K562 (cell line): Measurements from ENCODE around the gene KNOP1. TPM values are rescaled to one million over a fixed set of nuclear protein-coding genes. Genes with fewer than 3 reads are reported as not detected.
A peak's percentile ranks its signal among the peaks of the same experiment; 100 is the strongest.

Experiments used
- ASH1L ChIP-seq: fragments of 450-650 bp; IDR thresholded peaks from 2 replicates; pipeline ENCODE4 v1.6.1; 2018; ENCODE audit warnings: borderline replicate concordance, mild to moderate bottlenecking, low read depth; ENCODE audit not compliant: partially characterized antibody
- CBX1 ChIP-seq: sonication (generic); IDR thresholded peaks from 2 replicates; pipeline ENCODE4 v1.6.1; 2016; ENCODE audit warnings: antibody characterized with exemption, low read depth, mild to moderate bottlenecking
- CSDE1 ChIP-seq, 2 experiments: fragments of 450-650 bp; IDR thresholded peaks; 2 replicates each; pipeline ENCODE4 v1.6.1; 2016; ENCODE audit warnings: mild to moderate bottlenecking in 1 of 2
- EP400 ChIP-seq: fragments of 450-650 bp; IDR thresholded peaks from 2 replicates; pipeline ENCODE4 v1.6.1; 2017; ENCODE audit warnings: antibody characterized with exemption, mild to moderate bottlenecking, moderate library complexity
- MAFF ChIP-seq: IDR thresholded peaks from 2 replicates; pipeline ENCODE4 v1.6.1; 2012; ENCODE audit warnings: low read length, improper control_type of control experiment
- MCM7 ChIP-seq, 2 experiments: fragments of 450-650 bp; IDR thresholded peaks; 2 replicates each; pipeline ENCODE4 v1.6.1; 2016 to 2018
- NFE2 ChIP-seq: IDR thresholded peaks from 2 replicates; pipeline ENCODE4 v1.6.1; 2014; ENCODE audit warnings: antibody characterized with exemption, low read depth
- SMAD4 ChIP-seq: fragments of 250-450 bp; sonication (Bioruptor Pico); conservative IDR thresholded peaks from 2 replicates; pipeline ENCODE4 v1.8.0; 2021; ENCODE audit warnings: inconsistent platforms, mild to moderate bottlenecking, moderate library complexity
- VEZF1 ChIP-seq: fragments of 200-800 bp; sonication (Bioruptor generic); IDR thresholded peaks from 2 replicates; pipeline ENCODE4 v1.6.1; 2017; ENCODE audit warnings: missing genetic modification characterization, missing compliant biosample characterization
- ZBTB33 ChIP-seq: sonication (generic); formaldehyde crosslinking; IDR thresholded peaks from 2 replicates; pipeline ENCODE4 v1.8.1; 2023; ENCODE audit warnings: mild to moderate bottlenecking, missing genetic modification reagents
- ZKSCAN8 ChIP-seq: fragments of 200-800 bp; sonication (Bioruptor generic); IDR thresholded peaks from 2 replicates; pipeline ENCODE4 v1.6.1; 2016; ENCODE audit warnings: missing genetic modification characterization, missing compliant biosample characterization
- ZNF140 ChIP-seq: fragments of 250-450 bp; sonication (Bioruptor Pico); IDR thresholded peaks from 2 replicates; pipeline ENCODE4 v1.8.0; 2021; ENCODE audit warnings: moderate library complexity, mild to moderate bottlenecking, inconsistent platforms
- ZNF24 ChIP-seq: fragments of 450-650 bp; IDR thresholded peaks from 2 replicates; pipeline ENCODE4 v1.6.1; 2016
- ZNF318 ChIP-seq, 2 experiments: fragments of 450-650 bp; IDR thresholded peaks; 2 replicates each; pipeline ENCODE4 v1.6.1; 2016; ENCODE audit warnings: mild to moderate bottlenecking in 2 of 2, borderline replicate concordance in 1 of 2, low read depth in 1 of 2, moderate library complexity in 1 of 2
- ZNF57 ChIP-seq: fragments of 450-650 bp; formaldehyde crosslinking; IDR thresholded peaks from 2 replicates; pipeline ENCODE4 v1.4.0; 2020; ENCODE audit warnings: mild to moderate bottlenecking, moderate library complexity
- ZNF778 ChIP-seq: fragments of 450-650 bp; formaldehyde crosslinking; IDR thresholded peaks from 2 replicates; pipeline ENCODE4 v1.4.0; 2020; ENCODE audit warnings: mild to moderate bottlenecking, moderate library complexity
- ZNF780A ChIP-seq: fragments of 250-450 bp; sonication (Bioruptor Pico); IDR thresholded peaks from 2 replicates; pipeline ENCODE4 v1.5.0; 2021; ENCODE audit warnings: mild to moderate bottlenecking
- polyA plus RNA-seq, 8 experiments: library from polyadenylated mRNA; depleted of rRNA in 4 of 8; stranded (reverse) in 5 of 8; unstranded in 3 of 8; fragments of >200 nt; fragmentation: Nextera tagmentation in 2 of 8; fragmentation: Illumina TruSeq in 1 of 8; extraction: Ambion mirVana in 2 of 8; extraction: Trizol in 1 of 8; gene quantifications; 2 replicates each; pipeline versions ENCODE4 v1.2.1 to v1.2.3, GENCODE V29; 2011 to 2014; ENCODE audit warnings: inconsistent platforms in 1 of 8, missing spikeins in 1 of 8
- total RNA-seq, 7 experiments: library from RNA; depleted of rRNA in 6 of 7; stranded (reverse); fragments of >200 nt in 6 of 7; fragmentation: Illumina TruSeq in 2 of 7; extraction: Trizol in 2 of 7; gene quantifications; 2 replicates each; pipeline versions ENCODE4 v1.2.1 to v1.2.3, GENCODE V29; 2011 to 2021; ENCODE audit warnings: low replicate concordance in 1 of 7

The KNOP1 gene
- total and polyA plus RNA-seq, 9 of the 15 experiments (the other 6 are each of a cell fraction or from before 2014, with no cell fraction given) = 22.4 to 57.6 (median 39.3) TPM

- TF ChIP-seq ZNF318 (IDR thresholded peaks at IDR 0.05; ENCODE audit: borderline replicate concordance in 1 of 2, low read depth in 1 of 2) (no peak), ZNF24 (no peak), ZBTB33 (CRISPR knock-in tag) (no peak), EP400 (peak; percentile 98), NFE2 (no peak), ZNF140 (CRISPR knock-in tag) (no peak), SMAD4 (CRISPR knock-in tag) (no peak), ZNF780A (no peak), MCM7 (IDR thresholded peaks at IDR 0.05) (no peak), CSDE1 (IDR thresholded peaks at IDR 0.05) (0 out of 4 replicates have a peak, but pooled peaks of 1 of the 2 experiments have one; percentile 64), ZKSCAN8 (CRISPR knock-in tag) (no peak), ZNF778 (CRISPR knock-in tag) (no peak), CBX1 (no peak), VEZF1 (CRISPR knock-in tag) (peak; percentile 90), MAFF (no peak), ZNF57 (CRISPR knock-in tag) (no peak), ASH1L (no peak)
Observed at GRCh38 chr16:19717741-19718623, at the start of gene KNOP1, which contains the start of gene IQCK (continued).
